ENCODE data around the gene JMJD1C. TPM values are rescaled to one million over a fixed set of nuclear protein-coding genes. Genes with fewer than 3 reads are reported as not detected.

Gene JMJD1C
- total RNA-seq, 1 donor from 2014 or later = 105 TPM

DNA sequence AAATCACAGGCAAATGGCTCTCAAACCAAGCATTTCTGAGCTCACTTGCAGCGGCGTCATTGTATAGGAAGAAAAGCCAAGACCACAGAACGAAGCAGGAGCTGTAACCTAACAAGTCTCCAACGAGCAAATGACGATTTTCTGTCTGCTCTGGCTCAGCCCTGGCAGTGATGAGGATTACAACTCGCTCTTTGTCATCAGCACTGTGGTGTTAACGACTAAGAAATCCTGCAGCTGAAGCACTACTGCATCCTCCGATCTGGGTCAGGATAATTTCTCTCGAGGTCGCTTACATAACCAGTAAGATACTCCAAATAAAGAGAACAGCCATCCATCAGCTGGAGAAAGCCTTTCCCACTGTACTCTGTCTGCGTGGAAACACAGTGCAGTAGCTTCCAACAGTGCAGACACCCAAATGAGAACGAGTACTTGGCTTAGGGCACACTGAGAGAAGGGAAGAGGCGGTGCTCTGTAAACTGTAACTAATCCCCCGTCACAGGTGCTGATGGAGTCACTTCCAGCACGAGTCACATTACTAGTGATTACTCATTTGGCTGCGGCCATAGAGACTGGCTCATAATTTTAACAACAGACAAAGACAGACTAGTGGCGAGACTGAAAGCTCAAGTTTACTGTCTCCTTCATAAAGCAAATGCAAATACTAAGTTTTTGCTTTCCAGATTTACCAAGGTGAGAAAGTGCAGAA, 196.8 kb downstream of the JMJD1C start:
- TF ChIP-seq POLR2A (IDR thresholded peaks at IDR 0.05) (peak in 1 of 2 donors; percentile 93), POLR2AphosphoS5 (IDR thresholded peaks at IDR 0.05; ENCODE audit: insufficient read depth in 1 of 2, low read depth in 1 of 2) (peak; percentile 66 to 97)
- TF ChIP-seq, protein P1, sequence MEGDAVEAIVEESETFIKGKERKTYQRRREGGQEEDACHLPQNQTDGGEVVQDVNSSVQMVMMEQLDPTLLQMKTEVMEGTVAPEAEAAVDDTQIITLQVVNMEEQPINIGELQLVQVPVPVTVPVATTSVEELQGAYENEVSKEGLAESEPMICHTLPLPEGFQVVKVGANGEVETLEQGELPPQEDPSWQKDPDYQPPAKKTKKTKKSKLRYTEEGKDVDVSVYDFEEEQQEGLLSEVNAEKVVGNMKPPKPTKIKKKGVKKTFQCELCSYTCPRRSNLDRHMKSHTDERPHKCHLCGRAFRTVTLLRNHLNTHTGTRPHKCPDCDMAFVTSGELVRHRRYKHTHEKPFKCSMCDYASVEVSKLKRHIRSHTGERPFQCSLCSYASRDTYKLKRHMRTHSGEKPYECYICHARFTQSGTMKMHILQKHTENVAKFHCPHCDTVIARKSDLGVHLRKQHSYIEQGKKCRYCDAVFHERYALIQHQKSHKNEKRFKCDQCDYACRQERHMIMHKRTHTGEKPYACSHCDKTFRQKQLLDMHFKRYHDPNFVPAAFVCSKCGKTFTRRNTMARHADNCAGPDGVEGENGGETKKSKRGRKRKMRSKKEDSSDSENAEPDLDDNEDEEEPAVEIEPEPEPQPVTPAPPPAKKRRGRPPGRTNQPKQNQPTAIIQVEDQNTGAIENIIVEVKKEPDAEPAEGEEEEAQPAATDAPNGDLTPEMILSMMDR (IDR thresholded peaks at IDR 0.05) = peak in 2 of 3 experiments; percentile 36 to 50

DNA sequence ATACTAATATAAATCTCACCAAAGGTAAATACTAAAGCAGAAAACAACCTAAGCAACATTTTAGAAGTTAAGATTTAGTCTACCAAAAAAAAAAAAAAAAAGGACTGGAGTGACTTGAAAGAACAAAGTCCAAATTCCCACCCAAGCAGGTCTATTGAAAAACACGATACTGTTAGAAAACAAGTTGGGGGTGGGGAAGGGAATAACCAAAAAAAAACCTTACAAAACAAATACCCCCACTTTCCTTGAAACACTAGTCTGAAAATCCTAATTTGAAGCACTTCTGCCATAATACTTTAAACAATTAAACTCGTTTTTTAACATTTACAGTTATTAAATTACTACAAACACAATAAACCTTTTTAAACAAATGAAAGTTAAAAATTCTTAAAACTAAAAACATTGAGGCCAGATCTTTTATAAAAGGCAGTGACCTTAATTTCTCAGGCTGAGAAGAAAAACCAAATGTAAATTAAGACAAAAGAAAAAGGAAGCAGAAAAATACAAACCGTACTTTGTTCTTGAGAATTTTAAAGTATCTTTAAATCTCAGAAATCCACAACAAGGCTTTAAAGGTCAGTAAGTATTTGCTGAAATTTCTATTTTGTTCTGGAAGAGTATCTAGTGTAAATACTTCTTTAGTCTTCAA, 197.5 kb downstream of the JMJD1C start:
- TF ChIP-seq POLR2AphosphoS5 (IDR thresholded peaks at IDR 0.05; ENCODE audit: insufficient read depth in 1 of 2, low read depth in 1 of 2) (no peak), POLR2A (IDR thresholded peaks at IDR 0.05) (no peak)
- TF ChIP-seq, protein P1 (IDR thresholded peaks at IDR 0.05) = no peak
- Histone ChIP-seq H3K4me1 (peaks cover 39% of the 10 kb centered on the region), H3K27me3 (no peaks in the 10 kb centered on the region), H3K27ac (peak overlapping the region; percentile 94), H3K36me3 (no peaks in the 10 kb centered on the region), H3K4me3 (peak overlapping the region; percentile 56 to 59), H3K9me3 (no peaks in the 10 kb centered on the region)
- intact Hi-C loops (cut with DNase I) = loop anchor here (5.0 kb wide), 1 partner anchor 364 kb away; no protein-coding TSS in a partner anchor
- DNase-seq (ENCODE audit: extremely low spot score in 2 of 2) = no peak

More for the DNA sequence above, 196.8 kb downstream of the JMJD1C start:
- Histone ChIP-seq H3K4me1 (peaks cover 40% of the 10 kb centered on the region), H3K9me3 (no peaks in the 10 kb centered on the region), H3K36me3 (no peaks in the 10 kb centered on the region), H3K27ac (peak overlapping the region; percentile 94), H3K4me3 (peak overlapping the region; percentile 56 to 59), H3K27me3 (no peaks in the 10 kb centered on the region)
- peak; percentile 98 for DNase-seq (ENCODE audit: extremely low spot score in 2 of 2)
- intact Hi-C loops (cut with DNase I) = loop anchor here (5.0 kb wide), 1 partner anchor 363 kb away; no protein-coding TSS in a partner anchor

DNA sequence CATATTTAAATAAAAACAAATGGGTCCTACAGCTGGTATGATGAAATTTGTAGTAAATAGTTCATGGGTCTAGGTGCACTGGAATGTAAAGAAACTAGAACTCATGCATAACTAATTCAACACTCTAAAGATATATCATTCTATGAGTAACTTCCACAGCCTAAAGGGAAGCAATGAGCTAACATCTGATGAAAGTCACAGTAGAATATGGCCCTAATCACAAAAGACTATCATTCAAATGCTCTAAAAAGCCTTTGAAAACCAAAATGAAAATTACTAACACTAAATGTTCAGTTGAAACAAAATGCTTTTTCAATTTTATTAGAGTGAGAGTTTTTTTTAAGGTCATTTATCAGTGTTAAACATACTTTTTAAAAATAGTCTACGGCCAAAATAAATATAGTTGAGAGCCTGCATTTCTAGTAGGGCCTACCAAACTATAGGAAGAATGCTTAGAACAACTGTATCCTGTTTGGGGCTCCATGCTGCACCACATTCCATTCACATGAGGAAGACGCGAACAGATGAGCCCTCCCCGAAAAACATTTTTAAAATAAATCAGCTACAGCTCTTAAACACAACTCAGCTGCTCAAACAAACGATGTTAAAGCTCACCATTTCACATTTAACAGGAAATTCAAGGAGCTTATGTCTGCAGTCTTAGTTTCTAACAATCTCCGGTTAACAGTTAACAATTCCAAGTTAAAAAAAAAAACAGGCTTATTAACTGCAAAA, 198.2 kb downstream of the JMJD1C start:
- peak in 1 of 2 donors; percentile 76 for TF ChIP-seq POLR2AphosphoS5 (IDR thresholded peaks at IDR 0.05; ENCODE audit: insufficient read depth in 1 of 2, low read depth in 1 of 2)
- TF ChIP-seq, protein P1 (IDR thresholded peaks at IDR 0.05) = no peak
- peak in 1 of 2 donors; percentile 11 for TF ChIP-seq POLR2A (IDR thresholded peaks at IDR 0.05)
- Histone ChIP-seq H3K27ac (peak overlapping the region; percentile 94), H3K9me3 (no peaks in the 10 kb centered on the region), H3K36me3 (no peaks in the 10 kb centered on the region), H3K27me3 (no peaks in the 10 kb centered on the region), H3K4me3 (peak overlapping the region; percentile 56 to 59), H3K4me1 (peaks cover 41% of the 10 kb centered on the region)
- no peak for DNase-seq (ENCODE audit: extremely low spot score in 2 of 2)
- intact Hi-C loops (cut with DNase I) = loop anchor here (5.0 kb wide), 1 partner anchor 365 kb away; no protein-coding TSS in a partner anchor

DNA sequence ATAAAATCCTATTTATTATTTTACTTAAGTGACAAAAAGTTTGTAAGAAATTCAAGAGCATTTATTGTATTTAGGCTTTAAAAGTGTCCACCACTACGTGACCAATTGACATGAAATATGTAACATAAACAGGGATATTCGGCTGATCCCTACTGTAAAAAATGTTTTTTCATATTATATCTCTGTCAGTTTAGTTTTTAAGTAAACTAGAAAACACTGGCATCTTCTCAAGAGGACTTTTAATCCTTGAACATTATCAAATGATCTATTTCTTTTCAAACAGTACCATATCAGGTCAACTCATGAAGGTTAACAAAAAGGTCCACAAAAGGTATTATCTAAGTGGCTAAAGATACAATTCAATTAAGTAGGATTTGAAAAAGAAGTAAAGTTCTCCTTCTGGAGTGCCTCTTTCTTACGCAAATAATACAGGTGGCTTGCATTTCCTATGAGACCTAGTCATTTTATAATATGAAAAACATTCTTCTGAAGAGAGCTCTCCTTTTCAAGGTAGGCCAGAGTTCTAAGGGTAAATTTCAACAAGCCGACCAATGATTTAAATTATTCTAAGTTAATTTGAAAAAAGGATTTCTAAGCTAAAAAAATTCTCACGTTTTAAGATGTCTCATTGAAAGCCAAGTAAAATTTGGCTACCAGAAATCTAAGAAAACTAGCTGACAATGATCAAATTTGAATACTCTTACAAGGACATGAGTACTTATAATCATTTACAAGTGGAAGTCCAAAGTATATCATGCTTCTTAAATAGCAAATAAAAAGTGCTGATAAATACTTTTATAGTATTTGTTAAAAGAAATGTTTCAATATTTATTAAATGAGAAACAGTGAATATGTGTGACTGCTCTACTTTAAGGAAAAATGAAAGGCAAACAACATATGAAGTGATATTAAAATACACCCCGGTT, 199.1 kb downstream of the JMJD1C start:
- Histone ChIP-seq H3K27ac (peak overlapping the region; percentile 94), H3K27me3 (no peaks in the 10 kb centered on the region), H3K4me3 (peak overlapping the region; percentile 56 to 59), H3K4me1 (peaks cover 50% of the 10 kb centered on the region), H3K36me3 (no peaks in the 10 kb centered on the region), H3K9me3 (no peaks in the 10 kb centered on the region)
- intact Hi-C loops (cut with DNase I) = loop anchor here (5.0 kb wide), 1 partner anchor 366 kb away; no protein-coding TSS in a partner anchor
- TF ChIP-seq, protein P1 (IDR thresholded peaks at IDR 0.05) = no peak
- no peak for TF ChIP-seq POLR2A (IDR thresholded peaks at IDR 0.05)
- TF ChIP-seq POLR2AphosphoS5 (IDR thresholded peaks at IDR 0.05; ENCODE audit: insufficient read depth in 1 of 2, low read depth in 1 of 2) = no peak
- no peak for DNase-seq (ENCODE audit: extremely low spot score in 2 of 2)
